ENCODE data around the gene SYNDIG1.

SYNDIG1 gene

DNA sequence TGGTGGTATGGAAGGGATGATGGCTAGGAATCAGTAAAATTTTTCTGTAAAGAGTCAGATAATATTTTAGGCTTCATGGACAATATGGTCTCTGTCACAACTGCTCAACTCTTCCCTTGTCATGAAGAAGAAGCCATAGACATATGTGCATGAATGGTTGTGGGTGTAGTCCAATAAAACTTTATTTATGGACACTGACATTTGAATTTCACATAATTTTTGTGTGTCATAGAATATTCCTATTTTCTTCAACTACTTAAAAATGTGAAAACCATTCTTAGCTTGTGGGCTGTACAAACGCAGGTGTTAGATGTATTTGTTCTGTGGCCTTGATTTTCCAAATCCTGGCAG is 59.9 kb downstream of the SYNDIG1 start:
- DNase-seq, result no peak

DNA sequence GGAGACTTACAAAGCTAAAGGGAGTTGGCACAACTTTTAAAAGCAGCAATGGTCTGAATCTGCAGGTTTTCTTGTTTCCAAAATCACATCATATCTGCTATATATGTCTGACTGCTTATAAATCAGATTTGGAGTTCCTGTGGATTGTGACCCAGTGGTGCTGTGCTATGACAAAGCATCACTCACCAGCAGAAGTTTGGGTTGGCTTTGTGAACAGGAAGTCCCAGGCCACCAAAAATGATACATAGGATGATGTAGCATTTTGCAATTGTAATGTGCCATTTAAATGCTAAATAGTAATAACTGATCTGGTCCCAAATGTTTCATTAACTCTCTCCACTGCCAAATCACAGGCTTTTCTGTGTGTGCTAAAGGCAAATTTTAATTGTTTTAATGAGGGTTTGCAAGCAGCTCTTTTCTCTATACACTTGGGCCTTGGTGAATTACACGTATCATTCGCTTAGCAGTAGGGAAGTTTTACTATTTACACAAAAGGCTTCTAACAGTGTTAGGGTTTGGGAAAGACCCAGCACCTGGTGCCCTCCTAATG is 60.8 kb downstream of the SYNDIG1 start:
- no peak for DNase-seq

DNA sequence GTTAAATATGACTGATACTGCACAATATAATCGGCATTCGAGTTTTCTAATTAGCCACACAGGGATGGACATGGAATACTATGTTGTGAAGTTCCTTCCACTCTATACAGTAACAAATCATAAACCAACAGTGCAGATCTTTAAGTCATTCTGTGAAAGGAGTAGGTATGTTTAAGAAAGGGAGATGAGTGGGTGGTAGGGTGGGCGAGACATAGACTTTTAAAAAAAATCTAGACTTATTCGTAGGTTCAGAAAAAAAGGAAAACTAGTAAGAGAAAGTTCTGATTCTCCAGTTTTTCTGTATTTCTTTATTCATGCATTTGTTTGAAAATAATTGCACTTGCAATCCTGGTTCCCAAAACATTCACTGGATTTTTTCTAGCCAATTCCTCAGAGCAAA is 61.8 kb downstream of the SYNDIG1 start:
- no peak for DNase-seq

DNA sequence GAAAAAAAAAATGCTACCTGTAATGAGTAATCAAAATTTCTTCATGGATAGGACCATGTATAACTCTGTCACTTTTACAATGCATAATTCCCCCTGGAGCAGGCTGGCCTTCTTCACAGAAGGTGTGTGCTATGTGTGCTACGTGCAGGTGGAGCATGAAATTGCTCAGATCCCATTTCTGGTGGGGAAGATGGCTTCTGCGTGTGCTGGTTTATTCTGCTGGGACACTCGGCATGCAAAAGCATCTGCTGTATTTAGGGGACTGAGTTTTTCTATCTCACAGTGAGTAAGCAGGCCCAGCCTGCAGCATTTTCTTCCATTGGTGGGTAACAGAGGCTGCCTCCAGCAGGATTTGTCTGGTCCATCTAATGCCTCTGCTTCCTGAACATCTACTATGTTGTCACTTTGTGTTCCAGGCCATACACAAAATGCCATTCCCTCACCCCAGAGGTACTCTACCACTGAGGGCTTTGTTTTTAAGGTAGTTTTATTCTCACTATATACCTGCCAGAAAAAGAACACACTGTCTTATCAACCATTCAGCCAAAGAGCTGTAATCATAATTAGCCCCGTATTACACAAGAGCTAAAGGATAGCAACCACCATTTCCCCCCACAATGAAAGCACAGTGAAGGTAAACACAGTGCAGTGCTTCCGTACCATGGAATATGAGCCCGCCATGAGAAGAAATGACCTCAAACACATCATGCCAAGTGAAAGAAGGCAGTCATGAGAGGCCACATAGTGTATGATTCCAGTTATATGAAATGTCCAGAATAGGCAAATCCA is 62.4 kb downstream of the SYNDIG1 start:
- DNase-seq, result peak; percentile 35

DNA sequence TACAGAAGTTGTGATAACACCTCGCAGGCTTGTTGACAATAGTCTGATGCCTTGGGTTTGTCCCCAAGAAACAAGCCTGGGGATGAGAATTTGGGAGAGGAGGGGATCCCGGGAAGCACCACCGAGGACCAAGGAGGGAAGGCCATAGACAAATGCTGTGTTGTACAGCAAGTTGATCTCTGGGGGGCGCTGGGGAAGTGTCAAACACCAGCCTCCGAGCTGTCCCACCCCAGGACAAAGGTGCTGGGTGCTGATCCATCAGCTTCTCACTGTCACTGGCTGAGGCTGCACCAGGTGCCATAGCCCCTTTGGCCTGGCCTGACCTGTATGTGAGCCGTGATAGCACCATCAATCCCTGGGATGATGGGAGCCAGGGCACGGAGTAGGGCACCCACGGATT is 64.0 kb downstream of the SYNDIG1 start:
- no peak for DNase-seq

DNA sequence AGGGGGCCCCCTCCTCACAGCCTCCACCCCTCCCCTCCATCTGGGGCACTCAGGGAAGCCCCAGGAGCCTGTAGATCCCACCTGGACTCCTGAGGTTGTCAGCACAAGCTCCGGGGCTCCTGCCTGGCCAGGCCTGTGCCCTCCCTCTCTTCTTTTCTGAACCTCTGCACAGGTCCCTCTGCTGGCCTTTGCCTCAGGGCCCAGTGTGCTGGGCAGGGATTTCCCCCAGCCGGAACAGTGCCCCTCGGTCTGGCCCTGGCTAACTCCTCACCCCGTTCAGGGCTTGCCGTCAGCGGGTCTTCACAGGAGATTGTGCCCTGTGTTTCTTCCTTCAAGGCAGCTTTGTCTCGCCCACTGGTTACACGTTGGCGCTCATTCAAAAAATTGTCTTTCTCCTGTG is 64.9 kb downstream of the SYNDIG1 start:
- DNase-seq, result no peak

DNA sequence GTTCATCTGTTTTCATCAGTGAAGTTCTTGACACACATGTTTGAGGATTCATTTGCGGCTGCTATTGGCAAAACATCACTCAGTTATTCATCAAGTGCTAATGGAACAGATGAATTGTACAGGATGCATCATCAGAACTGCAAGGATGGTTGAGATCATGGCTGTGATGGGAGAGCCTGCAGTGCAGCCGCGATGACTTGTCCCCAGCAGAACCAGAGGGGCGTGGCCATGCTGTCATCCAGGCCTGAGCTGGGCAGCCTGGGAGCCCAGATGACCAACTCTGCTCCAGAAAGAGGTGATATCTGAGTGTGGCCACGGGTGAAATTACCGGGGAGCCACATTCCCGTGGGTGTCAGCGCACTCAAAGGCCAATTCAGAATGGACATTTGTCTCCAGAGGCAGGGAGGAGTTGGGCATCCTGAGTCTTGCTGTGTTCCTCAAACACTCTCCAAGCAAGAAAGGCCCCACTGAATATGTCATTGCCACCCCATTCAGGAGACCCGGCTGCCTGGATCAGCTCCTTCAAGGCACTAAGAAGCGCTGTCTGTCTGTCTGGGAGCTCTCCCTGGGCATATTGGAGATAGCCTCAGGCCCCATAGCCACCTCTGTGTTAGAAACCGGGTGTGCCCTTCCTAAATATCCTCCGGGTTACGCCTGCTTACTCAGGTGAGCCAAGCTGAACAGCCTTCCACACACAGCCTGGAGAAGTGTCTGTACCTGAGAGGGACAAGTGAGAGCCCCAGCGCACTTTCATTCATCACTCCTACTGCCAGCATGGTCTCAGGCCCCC is 66.7 kb downstream of the SYNDIG1 start:
- DNase-seq, result no peak

DNA sequence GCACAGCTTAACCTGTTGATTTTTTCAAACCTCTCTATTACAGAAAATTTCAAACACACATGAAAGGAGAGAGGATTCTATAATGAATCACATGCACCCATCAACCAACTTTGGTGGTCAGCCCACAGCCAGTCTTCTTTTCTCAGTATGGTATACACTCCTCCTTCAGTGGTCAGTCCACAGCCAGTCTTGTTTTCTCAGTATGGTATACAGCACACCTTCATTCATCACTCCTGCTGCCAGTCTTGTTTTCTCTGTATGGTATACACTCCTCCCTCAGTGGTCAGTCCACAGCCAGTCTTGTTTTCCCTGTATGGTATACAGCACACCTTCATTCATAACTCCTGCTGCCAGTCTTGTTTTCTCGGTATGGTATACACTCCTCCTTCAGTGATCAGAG is 67.8 kb downstream of the SYNDIG1 start:
- no peak for DNase-seq

DNA sequence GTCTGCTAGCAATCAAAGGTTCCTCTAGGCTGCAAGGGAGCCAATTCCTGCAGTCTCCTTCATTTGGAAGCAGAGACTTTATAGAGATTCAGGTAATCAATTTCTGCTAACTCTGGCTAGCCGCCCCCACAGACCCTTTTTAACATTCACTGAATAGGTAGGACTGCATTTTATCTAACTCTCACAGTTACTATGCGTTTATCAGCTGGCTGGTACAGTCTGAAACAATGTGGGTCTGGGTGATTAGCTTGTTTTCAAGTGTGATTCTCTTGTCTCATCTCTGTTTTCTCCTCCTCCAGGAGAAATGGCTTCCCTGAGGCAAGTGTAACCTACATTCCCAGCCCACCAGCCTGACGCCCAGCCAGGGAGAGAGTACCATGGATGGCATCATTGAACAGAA is 73.3 kb downstream of the SYNDIG1 start:
- DNase-seq, result no peak

DNA sequence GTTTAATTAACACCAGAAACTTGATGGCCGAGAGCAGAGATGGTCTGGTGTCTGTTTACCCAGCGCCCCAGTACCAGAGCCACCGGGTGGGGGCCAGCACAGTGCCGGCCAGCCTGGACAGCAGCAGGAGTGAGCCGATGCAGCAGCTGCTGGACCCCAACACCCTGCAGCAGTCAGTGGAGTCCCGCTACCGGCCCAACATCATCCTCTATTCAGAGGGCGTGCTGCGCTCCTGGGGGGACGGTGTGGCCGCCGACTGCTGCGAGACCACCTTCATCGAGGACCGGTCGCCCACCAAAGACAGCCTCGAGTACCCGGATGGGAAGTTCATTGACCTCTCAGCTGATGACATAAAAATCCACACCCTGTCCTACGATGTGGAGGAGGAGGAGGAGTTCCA is 73.7 kb downstream of the SYNDIG1 start:
- no peak for DNase-seq

DNA sequence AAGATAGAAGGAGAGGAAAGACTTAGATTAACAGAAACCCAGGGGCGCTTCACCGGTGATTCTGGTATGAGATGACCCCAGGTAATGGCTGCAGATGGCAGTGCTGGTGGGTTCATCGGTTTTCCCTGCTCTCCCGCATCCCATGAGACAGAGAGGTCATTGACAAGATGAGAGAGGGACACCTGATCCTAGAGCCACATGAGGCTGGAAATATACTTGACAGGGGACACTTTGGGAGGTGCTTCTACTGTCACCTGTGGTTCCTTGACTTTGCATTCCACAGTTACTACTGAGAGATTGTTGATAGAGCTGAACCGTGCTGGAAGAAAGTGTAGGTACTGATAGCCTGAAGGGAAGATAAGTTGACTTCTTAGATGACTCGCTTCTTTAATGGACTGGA is 74.3 kb downstream of the SYNDIG1 start:
- no peak for DNase-seq

DNA sequence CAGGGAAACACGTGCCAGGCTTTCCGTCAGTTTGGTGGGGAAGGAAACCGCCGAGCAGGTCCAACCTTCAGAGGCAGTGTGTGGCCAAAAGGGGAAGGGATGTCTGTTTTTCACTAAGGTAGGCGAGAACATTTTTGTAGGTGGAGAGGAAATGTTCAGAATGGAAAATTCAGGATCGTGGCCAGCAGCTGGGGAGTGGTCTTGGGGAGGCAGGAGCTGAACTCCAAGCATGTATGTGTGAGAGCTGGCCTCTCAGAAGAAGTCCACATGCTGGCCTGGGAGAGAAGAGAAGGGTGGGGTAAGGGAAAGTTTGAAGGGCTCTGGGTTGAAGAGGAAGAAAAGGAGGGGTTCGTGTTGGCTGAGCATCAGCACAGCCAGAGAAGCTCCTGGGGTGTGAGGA is 74.9 kb downstream of the SYNDIG1 start:
- no peak for DNase-seq

DNA sequence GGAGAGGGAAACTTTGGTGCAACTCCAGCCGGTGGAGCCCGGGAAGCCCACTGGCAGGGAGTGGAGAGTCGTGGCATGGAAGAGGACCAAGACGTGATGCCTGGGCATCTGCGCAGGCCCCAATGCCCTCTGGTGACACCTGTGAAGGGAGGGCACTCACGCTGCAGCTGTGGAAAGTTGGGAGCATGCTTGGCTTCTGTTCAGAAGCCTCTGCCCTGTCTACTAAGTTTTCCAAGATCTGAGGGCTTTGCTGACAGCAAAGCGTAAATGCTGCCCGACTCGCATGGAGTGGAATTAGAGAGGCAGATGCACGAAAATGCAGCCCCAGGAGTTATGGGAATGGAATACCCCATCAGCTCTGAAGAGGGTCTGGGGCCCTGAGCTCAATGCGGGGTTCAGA is 75.7 kb downstream of the SYNDIG1 start:
- no peak for DNase-seq

DNA sequence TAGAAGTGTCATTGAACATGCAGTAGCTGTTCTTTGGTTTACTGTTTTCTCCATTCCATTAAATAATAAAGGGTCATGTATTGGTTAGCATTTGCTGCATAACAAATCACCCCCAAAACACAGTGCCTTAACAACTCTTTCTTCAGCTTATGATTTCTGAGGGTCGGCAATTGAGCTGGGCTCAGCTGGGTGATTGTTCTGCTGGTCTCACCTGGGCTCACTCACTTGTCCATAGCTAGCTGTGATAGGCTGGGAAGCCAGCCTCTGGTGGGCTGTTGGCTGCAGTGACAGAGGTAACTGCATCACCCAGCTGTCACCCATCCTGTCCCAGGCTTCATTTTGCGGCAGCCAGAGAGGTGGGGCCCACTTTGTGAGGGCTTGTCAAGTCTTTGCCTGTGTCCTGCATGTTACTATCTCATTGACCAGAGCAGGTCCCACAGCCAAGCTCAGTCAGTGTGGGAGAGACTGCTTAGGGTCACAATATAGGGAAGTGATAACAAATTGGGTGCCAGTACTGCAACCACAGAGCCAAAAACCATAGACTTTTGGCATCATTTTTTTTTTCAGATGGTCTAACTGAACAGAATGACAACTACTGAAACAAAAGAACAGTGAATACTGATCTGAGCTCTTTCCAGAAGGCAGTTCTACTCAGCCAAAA is 76.9 kb downstream of the SYNDIG1 start:
- no peak for DNase-seq

DNA sequence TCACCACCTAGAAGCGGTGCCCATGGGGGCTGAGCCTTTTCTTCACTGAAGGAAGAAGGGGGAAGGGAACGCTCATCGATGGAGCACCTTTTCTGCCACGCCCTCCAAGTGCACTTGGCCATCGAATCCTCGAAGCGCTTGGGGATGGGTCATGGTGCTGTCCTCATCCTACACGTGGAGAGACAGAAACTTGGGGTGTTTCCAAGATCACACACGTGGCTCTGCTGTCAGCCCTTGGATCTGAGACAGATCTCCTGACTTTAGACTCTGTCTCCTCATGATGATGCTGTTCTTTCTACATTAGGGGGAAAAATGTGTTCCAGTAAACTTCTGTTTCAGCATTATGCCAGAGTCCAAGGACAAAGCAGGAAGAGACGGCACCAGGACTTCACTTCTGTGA is 78.5 kb downstream of the SYNDIG1 start:
- no peak for DNase-seq

DNA sequence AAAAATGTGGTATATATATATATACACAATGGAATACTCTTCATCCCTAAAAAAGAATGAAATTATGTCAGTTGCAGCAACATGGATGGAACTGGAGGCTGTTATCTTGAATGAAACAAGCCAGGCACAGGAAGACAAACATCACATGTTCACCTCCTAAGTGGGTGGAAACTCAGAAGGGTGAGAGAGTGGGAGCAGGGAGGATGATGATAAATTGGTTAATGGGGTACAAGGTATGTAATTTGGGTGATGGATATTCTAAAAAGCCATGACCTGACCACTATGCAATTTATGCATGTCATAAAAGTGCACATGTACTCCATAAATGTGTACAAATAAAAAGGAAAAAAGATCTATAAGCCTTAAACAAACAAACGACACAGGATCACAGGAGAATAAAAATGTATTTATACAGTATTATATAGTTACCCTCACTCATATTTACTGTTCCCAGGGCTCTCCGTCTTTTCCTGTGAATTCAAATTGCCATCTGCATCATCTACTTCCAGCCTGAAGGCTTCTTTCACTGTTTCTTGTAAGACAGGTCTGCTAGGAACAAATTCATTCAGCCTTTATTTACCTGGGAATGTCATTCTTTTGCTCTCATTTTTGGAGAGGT is 89.8 kb downstream of the SYNDIG1 start:
- no peak for DNase-seq

DNA sequence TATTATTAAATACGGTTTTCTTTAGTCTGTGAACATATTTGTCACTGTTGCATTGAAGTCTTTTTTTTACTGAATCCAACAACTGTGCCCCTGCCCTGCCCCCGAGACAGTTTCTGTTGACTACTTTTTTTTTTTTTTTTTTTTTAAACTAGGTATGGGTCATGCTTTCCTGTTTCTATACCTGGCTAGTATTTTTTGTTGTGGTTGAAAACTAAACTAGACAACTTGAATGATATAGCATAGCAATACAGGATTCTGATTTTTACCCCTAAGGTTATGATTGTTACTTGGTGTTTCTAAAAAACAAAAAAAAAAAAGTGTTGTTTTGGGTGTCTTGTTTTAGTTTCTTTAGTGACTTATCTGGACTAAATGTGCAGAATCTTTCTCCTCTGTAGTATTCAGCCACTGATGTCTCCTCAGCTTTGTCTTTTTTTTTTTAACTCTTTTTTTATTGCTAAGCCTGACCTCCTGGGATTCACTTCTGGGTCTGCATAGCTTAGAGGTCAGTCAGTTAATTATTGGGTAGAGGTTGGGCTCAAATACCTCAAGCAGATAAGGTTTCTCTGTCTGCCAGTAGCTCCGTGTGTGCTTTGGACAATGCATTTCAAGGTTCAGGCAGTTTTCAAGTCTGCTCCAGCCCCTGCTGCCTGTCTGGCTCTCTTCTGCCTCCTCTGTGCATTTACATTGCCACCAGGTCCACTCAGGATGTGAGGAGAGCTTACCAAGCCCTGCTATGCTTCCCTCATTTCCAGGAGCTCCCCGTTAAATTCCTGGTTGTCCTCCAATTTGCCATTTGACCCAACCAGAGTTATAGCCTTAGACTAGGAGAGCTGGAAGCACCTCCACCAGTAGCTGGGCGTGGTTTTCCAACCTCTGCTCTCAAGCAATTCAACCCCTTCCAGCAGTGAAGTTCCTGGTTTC is 91.4 kb downstream of the SYNDIG1 start:
- DNase-seq, result no peak

DNA sequence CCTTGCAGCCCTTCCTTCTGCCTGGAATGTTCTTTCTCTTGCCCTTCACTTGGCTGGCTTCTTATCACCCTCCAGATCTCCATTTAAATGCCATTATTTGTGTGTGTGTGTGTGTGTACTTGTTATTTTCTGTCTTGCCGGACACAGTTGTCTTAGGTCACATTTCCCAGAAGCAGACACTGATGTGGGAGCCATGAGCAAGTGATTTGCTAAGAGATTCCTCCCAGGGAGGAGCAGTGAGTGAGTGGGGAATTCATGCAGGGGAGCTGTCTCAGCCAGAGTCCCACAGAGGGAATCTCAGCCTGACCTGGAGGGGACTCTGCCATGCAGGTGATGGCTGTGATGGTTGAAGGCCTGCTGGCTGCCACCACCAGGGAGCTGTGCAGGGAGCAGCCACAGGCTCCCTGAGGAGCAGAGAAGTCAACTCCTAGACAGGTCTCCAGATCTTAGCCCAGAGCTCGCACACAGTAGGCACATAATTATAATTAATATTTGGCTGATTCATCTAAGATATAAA is 96.5 kb downstream of the SYNDIG1 start:
- DNase-seq, result no peak

DNA sequence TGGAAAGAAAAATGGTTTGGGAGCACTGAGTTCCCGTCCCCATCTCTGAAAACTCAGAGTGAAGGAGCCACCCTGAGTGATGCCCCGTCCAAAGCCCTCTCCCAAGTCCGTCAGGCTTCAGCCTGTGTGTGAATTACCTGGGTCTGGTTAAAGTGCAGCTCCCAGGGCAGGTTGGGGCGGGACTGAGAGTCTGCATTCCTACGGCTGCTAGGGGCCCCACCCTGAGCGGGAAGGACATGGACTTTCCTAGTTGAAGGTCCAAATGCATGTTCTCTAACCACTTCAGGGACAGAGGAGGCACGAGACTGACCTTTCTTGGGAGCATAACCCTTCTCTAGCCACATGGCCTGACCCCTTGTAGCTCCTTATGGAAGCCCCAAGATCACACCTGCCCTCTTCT is 97.2 kb downstream of the SYNDIG1 start:
- no peak for DNase-seq

DNA sequence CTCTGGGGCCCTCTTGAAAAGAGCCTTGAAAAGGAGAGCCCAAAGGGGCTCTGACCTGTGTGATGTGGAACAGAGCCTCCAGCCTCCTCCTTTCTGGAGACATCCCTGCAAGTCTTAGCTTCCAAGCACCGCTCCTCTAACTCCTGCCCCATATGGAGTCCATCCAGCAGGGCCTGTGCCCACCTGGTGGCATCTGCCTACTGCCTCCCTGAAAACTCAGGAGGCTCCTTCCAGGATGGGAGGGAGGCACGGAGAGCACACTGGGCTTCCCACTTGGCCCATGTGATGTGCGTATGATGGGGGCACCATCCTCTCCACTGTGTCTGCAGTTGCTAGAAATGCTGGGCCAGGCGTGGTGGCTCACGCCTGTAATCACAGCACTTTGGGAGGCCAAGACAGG is 98.1 kb downstream of the SYNDIG1 start:
- no peak for DNase-seq

DNA sequence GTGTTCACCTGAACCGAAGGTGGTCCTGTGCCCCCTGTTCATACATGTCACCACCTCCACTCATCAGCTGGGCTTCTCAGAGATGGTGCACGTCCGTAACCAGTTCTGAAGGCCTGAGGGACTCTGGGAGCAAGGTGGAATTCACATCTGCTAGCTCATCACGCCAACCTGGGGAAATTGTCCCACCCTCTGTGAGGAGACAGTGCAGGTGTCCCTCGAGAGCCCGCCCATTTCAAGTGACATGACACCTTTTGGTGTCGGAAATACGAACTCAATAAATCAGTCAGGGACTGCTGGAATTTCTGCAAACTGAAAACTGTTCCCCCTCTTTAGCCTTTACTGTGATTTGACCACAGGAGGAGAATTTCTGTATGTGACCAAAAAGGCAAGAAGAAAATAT is 99.4 kb downstream of the SYNDIG1 start:
- no peak for DNase-seq

DNA sequence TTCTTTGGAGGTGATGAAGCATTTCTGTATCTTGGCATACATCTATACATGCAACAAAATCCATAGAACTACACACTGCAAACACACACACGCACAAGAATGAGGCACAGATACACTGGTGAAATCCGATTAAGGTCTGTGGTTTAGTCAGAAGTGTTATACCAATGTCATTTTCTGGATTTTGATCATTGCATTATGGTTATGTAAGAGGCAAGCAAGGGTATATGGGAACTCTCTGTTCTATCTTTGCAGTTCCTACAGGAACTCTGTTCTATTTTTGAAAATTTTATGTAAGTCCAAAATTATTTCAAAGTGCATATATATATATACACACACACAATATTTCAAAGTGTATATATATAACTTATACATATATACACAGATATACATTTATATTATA is 101.7 kb downstream of the SYNDIG1 start:
- no peak for DNase-seq
